SK-N-SH treated with all-trans-retinoic acid at 6 μM for 48 hours (cell line): ENCODE results near the gene HMCN2.

Source experiments
- ARNTL ChIP-seq: fragments of 450-650 bp; formaldehyde crosslinking; IDR thresholded peaks from 2 replicates; pipeline ENCODE4 v1.5.0; 2020; ENCODE audit warnings: low read depth, mild to moderate bottlenecking, moderate library complexity, borderline replicate concordance
- ESRRG ChIP-seq: fragments of 250-450 bp; sonication (Bioruptor Pico); IDR thresholded peaks from 2 replicates; pipeline ENCODE4 v1.6.1; 2021; ENCODE audit warnings: mild to moderate bottlenecking
- GLIS3 ChIP-seq: fragments of 250-450 bp; sonication (Bioruptor Pico); IDR thresholded peaks from 2 replicates; pipeline ENCODE4 v1.5.0; 2020; ENCODE audit warnings: mild to moderate bottlenecking, moderate library complexity
- PATZ1 ChIP-seq: fragments of 250-450 bp; sonication (Bioruptor Pico); IDR thresholded peaks from 2 replicates; pipeline ENCODE4 v1.8.0; 2020; ENCODE audit warnings: mild to moderate bottlenecking, moderate library complexity, borderline replicate concordance
- TOX ChIP-seq: fragments of 250-450 bp; sonication (Bioruptor Pico); IDR thresholded peaks from 2 replicates; pipeline ENCODE4 v1.8.0; 2021; ENCODE audit warnings: mild to moderate bottlenecking, moderate library complexity, borderline replicate concordance
- TSHZ2 ChIP-seq: fragments of 250-450 bp; sonication (Bioruptor Pico); IDR thresholded peaks from 2 replicates; pipeline ENCODE4 v1.5.0; 2020; ENCODE audit warnings: mild to moderate bottlenecking, moderate library complexity
- ZFP30 ChIP-seq: fragments of 450-650 bp; formaldehyde crosslinking; IDR thresholded peaks from 2 replicates; pipeline ENCODE4 v1.5.0; 2022; ENCODE audit warnings: mild to moderate bottlenecking, moderate library complexity

- no peak for TF ChIP-seq PATZ1
- TF ChIP-seq TSHZ2: no peak
- TF ChIP-seq ZFP30 (CRISPR knock-in tag): no peak
- no peak for TF ChIP-seq ESRRG (CRISPR knock-in tag)
- TF ChIP-seq ARNTL (CRISPR knock-in tag): no peak
- no peak for TF ChIP-seq TOX (CRISPR knock-in tag)
- no peak for TF ChIP-seq GLIS3 (CRISPR knock-in tag)
These were observed 29.8 kb upstream of the HMCN2 start for GRCh38 chr9:130235558-130236435.
